ENCODE data around the gene GNG3.
A peak's percentile ranks its signal among the peaks of the same experiment; 100 is the strongest.

Gene GNG3

DNA sequence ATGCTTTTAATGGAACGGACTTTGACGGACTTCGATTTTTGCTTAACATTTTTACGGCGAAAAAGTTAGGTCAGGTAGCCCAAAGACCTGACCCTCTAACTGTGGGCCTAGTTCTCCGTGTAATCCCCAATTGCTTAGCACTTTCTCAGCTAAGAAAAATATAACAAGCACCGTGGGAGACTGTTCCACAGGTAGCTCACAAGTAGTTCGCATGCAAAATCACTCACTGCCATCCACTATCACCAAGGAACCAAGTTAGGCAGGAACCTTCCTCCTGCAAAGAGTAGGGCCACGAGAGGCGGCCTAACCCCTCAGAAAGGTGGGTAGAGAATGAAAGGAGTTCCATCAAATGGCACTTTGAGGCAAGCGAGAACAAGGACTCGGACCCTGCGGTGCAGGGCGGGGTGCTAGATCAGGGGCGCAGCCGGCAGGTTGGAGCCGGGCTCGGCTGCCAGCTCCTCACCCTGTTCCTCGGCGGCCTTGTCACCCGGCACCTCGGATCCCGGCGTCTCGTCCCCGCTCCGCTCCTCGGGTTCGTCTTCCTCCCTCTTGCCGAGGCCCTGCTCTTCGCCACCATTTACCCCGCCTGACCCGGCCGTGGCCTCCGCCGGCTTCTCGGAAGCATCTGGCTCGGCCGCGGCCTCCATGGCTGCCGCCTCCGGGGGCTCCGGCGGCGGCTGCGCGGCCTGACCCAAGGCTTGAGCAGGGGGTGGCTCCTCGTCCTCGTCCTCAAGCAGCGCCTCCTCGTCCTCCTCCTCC, 18.9 kb downstream of the GNG3 start:
- TF ChIP-seq, protein P1, sequence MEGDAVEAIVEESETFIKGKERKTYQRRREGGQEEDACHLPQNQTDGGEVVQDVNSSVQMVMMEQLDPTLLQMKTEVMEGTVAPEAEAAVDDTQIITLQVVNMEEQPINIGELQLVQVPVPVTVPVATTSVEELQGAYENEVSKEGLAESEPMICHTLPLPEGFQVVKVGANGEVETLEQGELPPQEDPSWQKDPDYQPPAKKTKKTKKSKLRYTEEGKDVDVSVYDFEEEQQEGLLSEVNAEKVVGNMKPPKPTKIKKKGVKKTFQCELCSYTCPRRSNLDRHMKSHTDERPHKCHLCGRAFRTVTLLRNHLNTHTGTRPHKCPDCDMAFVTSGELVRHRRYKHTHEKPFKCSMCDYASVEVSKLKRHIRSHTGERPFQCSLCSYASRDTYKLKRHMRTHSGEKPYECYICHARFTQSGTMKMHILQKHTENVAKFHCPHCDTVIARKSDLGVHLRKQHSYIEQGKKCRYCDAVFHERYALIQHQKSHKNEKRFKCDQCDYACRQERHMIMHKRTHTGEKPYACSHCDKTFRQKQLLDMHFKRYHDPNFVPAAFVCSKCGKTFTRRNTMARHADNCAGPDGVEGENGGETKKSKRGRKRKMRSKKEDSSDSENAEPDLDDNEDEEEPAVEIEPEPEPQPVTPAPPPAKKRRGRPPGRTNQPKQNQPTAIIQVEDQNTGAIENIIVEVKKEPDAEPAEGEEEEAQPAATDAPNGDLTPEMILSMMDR (conservative IDR thresholded peaks at IDR 0.05), result no peak
- peak overlapping the region; percentile 97 for H3K27ac ChIP-seq

DNA sequence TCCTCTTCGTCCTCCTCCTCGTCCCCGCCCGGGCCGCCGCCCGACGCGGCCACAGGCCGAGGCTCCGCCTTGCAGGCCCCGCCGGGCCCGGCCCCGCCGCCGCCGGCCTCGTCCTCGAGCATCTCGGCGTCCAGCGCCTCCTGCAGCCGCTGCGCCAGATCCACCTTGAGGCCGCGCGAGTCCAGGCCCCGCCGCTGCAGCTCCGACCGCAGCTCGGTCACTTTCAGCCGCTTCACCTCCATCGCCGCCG, 19.4 kb downstream of the GNG3 start:
- peak overlapping the region; percentile 97 for H3K27ac ChIP-seq
- TF ChIP-seq, protein P1 (conservative IDR thresholded peaks at IDR 0.05), result no peak

DNA sequence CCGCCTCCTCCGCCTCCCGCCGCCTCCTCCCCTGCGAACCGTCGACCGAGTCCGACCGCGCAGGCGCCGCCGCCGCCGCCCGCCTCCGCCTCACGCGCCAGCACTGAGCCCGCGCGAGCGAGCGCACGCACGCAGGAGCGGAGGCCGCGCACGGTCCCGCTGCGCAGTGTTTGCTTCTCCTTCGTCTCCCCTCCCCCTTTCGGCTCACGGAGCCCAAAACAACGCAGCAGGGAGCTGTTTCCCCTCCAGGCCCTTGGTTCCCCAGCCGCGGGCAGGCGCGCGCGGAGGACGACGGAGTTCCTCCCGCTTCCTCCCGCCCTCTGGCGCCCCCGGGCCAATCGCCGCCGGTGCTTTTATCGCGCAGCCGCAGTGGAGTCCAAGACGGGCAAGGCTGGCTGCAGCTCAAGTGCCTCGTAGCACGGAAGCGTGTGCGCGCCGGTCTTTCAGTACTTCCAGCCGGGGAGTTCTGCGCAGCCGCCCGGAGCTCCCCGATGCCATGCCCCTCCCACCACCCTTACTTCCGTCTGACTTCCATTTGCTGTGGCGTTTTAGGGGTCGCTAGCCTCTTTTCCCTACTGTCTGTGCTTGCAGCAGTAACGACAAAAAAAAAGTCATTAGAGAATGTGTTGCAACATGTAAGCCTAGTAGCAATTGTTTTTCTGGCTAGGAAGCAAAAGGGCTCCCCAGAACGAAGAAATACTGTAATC, 19.8 kb downstream of the GNG3 start, which contains the start of gene HNRNPUL2:
TSS of gene HNRNPUL2 (minus strand) at position 293 of the 707 bp plus-strand sequence. CDS start 301 bp downstream, outside the sequence.
- peak within 1 kb of the TSS; percentile 97 for H3K27ac ChIP-seq
- TF ChIP-seq, protein P1 (conservative IDR thresholded peaks at IDR 0.05), result no peak

DNA sequence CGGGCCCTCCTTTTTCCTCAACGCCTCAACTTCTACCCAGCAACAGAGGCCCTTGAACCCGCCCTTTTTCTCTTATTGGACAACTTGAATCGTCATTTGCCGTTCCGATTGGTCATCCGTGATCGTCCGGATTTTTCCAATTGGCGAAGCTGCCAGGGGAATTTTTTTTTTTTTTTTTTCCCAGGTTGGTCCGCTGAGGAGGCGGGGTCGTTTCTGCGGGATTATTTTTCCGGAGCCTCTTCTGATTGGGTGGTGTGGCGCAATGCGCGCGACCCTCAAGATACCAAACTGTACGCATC, 20.3 kb downstream of the GNG3 start:
- TF ChIP-seq, protein P1 (conservative IDR thresholded peaks at IDR 0.05), result no peak
- H3K27ac ChIP-seq, result peak overlapping the region; percentile 97

DNA sequence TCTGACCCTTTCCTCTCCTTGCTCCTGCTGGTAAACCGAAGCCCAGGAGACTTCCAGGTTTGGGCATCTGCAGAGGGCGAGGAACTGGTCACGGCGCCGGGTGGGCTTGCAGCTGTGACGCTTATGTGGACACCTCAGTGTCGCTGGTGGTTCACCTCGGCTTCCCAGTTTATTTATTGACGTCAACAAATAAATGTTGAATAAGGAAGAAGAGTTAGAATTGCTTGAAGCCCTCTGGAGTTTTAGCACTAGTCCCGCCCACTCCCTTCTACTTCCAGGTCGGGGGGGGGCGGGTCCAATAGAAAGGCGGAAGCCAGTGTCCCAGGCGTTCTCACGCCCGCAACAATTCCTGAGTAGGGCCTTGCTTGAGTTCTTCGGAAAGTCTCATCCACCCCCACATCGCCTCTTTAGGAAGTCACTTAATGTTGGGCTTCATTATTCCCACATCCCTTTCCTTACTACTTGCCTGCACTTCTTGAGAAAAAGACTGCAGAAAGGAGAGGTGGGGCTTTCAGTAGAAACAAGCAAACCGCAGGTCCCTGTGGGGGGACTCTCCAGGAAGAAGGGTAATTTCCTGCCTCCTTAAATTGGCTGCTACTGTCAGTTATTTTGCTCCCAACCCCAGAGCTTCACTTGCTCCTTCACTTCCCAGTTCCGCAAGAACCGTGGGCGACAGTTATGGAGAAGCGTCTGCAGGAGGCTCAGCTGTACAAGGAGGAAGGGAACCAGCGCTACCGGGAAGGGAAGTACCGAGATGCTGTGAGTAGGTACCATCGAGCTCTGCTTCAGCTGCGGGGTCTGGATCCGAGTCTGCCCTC, 20.9 kb downstream of the GNG3 start, which contains the start of gene TTC9C:
TSS of gene TTC9C (plus strand) at position 316 of the 818 bp plus-strand sequence. CDS start at position 679, 363 bp downstream.
- H3K27ac ChIP-seq, result peak within 1 kb of the TSS; percentile 97
- TF ChIP-seq, protein P1 (conservative IDR thresholded peaks at IDR 0.05), result no peak

DNA sequence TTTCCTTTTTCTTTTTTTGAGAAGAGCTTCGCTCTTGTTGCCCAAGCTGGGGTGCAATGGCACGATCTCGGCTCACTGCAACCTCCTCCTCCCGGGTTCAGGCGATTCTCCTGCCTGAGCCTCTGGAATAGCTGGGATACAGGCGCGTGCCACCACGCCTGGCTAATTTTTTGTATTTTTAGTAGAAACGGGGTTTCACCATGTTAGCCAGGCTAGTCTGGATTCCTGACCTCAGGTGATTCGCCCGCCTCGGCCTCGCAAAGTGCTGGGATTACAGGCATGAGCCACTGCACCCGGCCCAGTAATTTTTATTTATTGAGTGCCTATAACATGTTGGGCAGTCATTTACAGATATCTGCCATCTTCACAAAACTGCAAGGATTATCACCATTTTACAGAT, 22.6 kb downstream of the GNG3 start:
- H3K27ac ChIP-seq, result peak overlapping the region; percentile 97

DNA sequence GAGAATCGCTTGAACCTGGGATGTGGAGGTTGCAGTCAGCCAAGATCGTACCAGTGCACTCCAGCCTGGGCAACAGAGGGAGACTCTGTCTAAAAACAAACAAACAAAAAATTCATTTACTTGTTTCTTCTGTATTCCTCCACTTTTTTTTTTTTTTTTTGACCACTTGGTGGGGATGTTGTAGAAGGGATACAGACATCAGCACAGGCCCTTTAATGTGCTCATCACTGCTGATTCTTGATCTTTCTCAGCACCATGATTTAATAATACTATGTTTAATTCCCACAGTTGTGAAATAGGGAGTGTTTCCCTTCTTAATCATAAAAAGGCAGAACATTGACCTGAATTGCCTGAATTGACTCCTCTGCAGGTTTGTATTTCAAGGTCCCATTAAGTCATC, 25.4 kb downstream of the GNG3 start:
- 0 out of 2 replicates have a peak overlapping the region, but pooled peaks have one; percentile 13 for H3K27ac ChIP-seq
- TF ChIP-seq, protein P1 (conservative IDR thresholded peaks at IDR 0.05), result peak; percentile 31; the same call in 1 of the 2 replicates

Measured in VCaP (cell line).